Esophagus (tissue), 2 donors: ENCODE data around the gene DOCK2. TPM values are rescaled to one million over a fixed set of nuclear protein-coding genes. Genes with fewer than 3 reads are reported as not detected.

ENCODE experiments used
- H3K27ac ChIP-seq, 2 donors: one replicate each; pipeline ENCODE4 v1.5.1; 2013; ENCODE audit warnings: low read depth in 2 of 2, mild to moderate bottlenecking in 2 of 2, inconsistent platforms in 1 of 2, low read length in 1 of 2, moderate library complexity in 1 of 2
- H3K27me3 ChIP-seq, 2 donors: one replicate each; pipeline ENCODE4 v1.6.1; 2013; ENCODE audit warnings: low read length in 2 of 2, control low read depth in 1 of 2, mild to moderate bottlenecking in 1 of 2; ENCODE audit not compliant: insufficient read depth in 2 of 2, control insufficient read depth in 1 of 2
- H3K36me3 ChIP-seq, 2 donors: one replicate each; pipeline ENCODE4 v1.6.1; 2013; ENCODE audit warnings: low read length in 1 of 2; ENCODE audit not compliant: control insufficient read depth in 2 of 2, insufficient read depth in 2 of 2
- H3K4me1 ChIP-seq, 2 donors: one replicate each; pipeline ENCODE4 v1.6.1; 2013; ENCODE audit warnings: low read length in 1 of 2; ENCODE audit not compliant: control insufficient read depth in 2 of 2, insufficient read depth in 2 of 2
- H3K4me3 ChIP-seq, 2 donors: one replicate each; pipeline ENCODE4 v1.5.1; 2013; ENCODE audit warnings: low read length in 2 of 2, mild to moderate bottlenecking in 2 of 2, low read depth in 1 of 2, moderate library complexity in 1 of 2
- H3K9me3 ChIP-seq, 2 donors: one replicate each; pipeline ENCODE4 v1.6.1; 2013; ENCODE audit warnings: mild to moderate bottlenecking in 2 of 2, low read depth in 1 of 2, low read length in 1 of 2, moderate library complexity in 1 of 2; ENCODE audit not compliant: control insufficient read depth in 2 of 2, insufficient read depth in 1 of 2
- WGBS, 2 donors: extraction: QIAGEN DNeasy Blood & Tissue Kit; methylation state at CpG; one replicate each; pipeline ENCODE4 v1.1.7; 2013; 5-methylcytosine and 5-hydroxymethylcytosine counted together
- polyA plus RNA-seq, 2 donors: library from polyadenylated mRNA; stranded (reverse); fragments of 200-250 nt; gene quantifications; one replicate each; pipeline ENCODE4 v1.2.3, GENCODE V29; 2013
- donor health status: healthy with polysubstance abuse.
- donor health status: Bipolar disorder and iron deficiency.

Gene DOCK2
- polyA plus RNA-seq, 2 donors: 0.86 to 1.2 TPM

DNA sequence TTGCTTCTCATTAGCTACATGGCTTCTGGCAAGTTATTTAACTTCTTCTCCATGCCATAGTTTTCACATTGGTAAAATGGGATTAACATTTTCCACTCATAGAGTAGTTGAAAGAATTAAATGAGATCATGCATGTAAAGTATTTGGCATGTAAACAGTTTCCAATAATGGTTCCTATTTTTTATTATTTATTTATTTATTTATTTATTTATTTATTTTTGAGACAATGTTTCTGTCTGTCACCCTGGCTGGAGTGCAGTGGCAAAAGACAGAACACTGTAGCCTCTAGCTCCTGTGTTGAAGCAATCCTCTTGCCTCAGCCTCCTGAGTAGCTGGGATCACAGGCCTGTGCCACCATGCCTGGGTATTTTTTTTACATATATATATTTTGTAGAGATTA lies 117.7 kb downstream of the DOCK2 start:
- no peak overlapping the region for H3K27ac ChIP-seq
- no peaks in the 10 kb centered on the region for H3K27me3 ChIP-seq
- no peak overlapping the region for H3K4me3 ChIP-seq
- H3K4me1 ChIP-seq: no peaks in the 10 kb centered on the region
- H3K36me3 ChIP-seq: no peaks in the 10 kb centered on the region
- H3K9me3 ChIP-seq: no peaks in the 10 kb centered on the region

DNA sequence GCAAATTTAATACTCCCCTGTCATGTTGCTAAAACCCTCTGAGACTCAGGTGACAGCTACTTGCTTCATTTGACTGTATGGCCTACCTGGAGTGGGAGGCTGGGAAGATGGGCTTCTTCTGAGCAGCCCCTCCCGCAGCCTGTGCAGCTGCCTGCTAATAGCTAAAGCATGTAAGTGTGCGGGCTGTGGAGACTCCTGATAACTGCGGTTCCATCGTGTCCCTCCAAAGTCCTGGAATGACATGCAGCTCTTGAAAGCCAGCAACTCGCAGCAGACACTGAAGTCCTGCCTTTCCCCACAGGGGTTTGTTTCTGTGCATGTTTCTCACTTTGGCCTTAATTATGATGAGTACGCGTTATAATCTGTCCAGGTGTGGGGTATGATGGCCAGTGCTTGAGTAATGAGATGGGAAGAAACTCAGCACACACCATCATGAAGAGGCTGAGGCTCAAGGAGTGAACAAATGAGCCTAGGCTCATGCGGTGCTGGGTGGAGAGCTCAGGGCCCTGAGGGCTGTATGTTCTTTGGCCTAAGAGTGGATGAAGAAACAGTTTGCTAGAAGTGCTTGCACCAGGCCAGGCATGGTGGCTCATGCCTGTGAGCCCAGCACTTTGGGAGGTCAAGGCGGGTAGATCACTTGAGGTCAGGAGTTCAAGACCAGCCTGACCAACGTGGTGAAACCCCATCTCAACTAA lies 119.1 kb downstream of the DOCK2 start:
- Histone ChIP-seq H3K27me3 (no peaks in the 10 kb centered on the region), H3K36me3 (no peaks in the 10 kb centered on the region), H3K27ac (no peak overlapping the region), H3K4me3 (no peak overlapping the region), H3K4me1 (no peaks in the 10 kb centered on the region), H3K9me3 (no peaks in the 10 kb centered on the region)
- WGBS, 2 donors: 92 to 94% methylated on average over 10 of the region's 10 CpGs

DNA sequence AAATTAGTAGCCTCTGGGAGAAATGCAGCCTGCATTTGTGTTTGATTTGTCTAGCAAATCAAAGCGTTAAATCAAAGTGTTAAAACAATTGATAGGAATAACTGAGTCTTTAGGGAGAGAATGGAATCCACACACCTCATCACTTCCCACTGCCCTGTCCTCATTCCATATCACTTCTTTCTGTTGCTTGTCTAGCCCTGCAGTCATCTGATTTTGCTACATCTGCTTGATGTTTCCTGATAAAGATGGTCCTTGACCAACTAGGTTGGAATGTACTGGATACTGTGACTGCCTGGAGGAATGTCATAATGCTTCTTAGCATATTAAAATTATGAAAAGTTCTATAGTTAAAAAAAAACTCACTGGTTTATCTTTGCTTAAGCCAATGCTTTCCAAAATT lies 119.9 kb downstream of the DOCK2 start:
- no peak overlapping the region for H3K4me3 ChIP-seq
- WGBS, 2 donors: 95 to 96% methylated on average over 1 of the region's 1 CpG

DNA sequence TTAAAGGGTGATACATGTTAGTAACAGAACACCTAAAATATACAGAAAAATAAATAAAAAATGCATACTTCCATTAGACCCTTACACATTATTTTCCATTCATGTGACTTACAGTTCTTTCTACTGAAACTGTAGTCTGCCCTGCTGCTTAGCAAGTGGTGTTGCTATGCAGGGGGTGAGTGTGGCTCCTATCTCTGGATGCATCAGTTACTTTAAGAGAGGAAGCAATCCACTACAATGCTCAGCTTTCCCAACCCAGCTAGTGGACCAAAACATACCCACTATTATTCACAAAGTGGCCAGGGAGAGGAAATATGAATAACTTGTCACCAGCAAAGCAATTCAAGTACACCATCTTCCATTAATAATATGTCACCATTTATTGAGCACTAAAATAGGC lies 121.8 kb downstream of the DOCK2 start:
- Histone ChIP-seq H3K4me1 (no peaks in the 10 kb centered on the region), H3K36me3 (no peaks in the 10 kb centered on the region), H3K4me3 (no peak overlapping the region), H3K27me3 (no peaks in the 10 kb centered on the region), H3K9me3 (no peaks in the 10 kb centered on the region), H3K27ac (no peak overlapping the region)

More for the DNA sequence above, 119.9 kb downstream of the DOCK2 start:
- no peaks in the 10 kb centered on the region for H3K9me3 ChIP-seq
- no peaks in the 10 kb centered on the region for H3K27me3 ChIP-seq
- H3K27ac ChIP-seq: no peak overlapping the region
- no peaks in the 10 kb centered on the region for H3K36me3 ChIP-seq
- no peaks in the 10 kb centered on the region for H3K4me1 ChIP-seq

DNA sequence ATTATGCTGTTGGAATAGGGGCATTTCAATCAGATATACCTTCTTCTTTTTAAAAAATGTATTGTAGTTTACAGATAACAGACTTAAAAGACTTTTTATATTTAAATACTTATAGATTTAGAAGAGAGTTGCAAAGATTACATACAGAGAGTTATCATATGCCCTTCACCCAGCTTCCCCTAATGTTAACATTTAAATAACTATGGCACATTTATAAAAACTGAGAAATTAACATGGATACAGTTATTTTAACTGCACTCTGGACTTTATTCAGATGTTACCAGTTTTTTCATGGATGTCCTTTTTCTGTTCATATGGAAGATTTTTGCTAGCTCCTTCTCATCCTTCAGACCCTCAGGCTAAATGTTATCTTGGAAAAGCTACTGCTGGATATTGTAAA lies 123.2 kb downstream of the DOCK2 start:
- Histone ChIP-seq H3K9me3 (no peaks in the 10 kb centered on the region), H3K27me3 (no peaks in the 10 kb centered on the region), H3K4me3 (no peak overlapping the region), H3K36me3 (no peaks in the 10 kb centered on the region), H3K4me1 (no peaks in the 10 kb centered on the region), H3K27ac (no peak overlapping the region)

DNA sequence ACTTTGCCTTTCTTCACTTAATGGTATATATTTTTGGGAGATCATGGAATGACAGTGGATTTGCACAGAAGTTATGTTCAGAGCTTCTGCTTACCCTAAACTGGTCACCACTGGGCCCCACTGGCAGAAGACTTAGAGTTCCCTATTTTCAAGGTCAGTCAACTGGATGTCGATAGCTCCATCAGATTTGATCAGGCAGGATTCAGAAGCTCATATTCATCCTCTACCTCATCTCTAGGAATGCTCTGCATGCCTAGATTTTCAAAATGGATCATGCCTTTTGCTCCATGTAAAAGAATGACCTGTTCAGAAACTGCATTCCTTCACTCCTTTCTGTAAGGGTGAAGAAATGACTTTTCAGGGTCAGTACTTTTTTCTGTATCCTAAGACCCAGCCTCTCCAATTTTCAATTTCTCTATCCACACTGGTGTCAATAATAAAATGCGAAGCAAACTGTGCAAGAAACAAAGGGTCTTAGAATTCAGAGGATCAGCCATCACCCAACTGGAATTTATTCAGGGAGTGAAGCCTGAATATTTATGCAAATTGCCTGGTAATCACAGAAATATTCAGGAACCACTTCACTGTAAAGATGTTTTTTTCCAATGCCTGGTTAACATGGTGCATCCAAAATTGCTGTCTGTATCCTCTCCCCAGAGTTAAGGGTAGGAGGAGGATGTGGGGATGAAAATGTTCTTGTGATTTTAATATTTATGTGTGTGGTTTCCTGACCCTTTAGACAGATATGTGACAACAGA lies 125.4 kb downstream of the DOCK2 start:
- WGBS, 2 donors: 77 to 85% methylated on average over 2 of the region's 2 CpGs
- H3K36me3 ChIP-seq: no peaks in the 10 kb centered on the region
- no peaks in the 10 kb centered on the region for H3K9me3 ChIP-seq
- no peak overlapping the region for H3K4me3 ChIP-seq
- H3K27me3 ChIP-seq: no peaks in the 10 kb centered on the region
- H3K4me1 ChIP-seq: no peaks in the 10 kb centered on the region
- no peak overlapping the region for H3K27ac ChIP-seq

DNA sequence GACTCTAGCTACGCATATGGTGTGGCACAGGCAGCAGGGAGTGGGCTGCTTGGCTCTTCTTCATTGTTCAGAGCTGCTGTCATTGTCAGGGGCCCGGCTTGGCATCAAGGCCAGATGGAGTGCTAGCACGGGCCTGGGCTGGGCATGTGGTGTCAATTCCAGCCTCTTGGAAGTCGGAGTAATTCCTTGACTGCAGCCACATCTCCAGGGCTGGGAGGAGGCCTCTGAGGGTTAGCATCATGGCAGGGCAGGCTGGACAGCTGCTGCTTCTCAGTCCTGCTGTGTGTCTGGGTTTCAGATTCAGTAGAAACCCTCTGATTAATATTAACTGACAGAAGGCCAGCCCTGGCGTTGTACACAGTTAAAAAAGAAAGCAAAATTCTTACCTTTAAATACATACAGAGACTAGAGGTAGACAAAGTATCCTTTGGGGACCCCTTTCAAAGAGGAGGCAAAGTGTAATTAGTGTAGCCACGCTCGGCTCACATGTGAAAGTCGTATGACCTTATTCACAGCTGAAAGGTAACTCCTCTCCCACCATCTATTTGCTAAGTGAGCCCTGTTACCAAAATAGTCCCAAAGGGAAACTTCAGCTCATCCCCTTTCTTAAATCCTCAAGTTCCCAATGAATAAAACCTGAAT lies 126.4 kb downstream of the DOCK2 start:
- no peaks in the 10 kb centered on the region for H3K36me3 ChIP-seq
- H3K4me3 ChIP-seq: no peak overlapping the region
- 61 to 69% methylated on average over 8 of the region's 8 CpGs for WGBS, 2 donors
- no peaks in the 10 kb centered on the region for H3K9me3 ChIP-seq
- H3K27me3 ChIP-seq: no peaks in the 10 kb centered on the region
- no peaks in the 10 kb centered on the region for H3K4me1 ChIP-seq
- no peak overlapping the region for H3K27ac ChIP-seq

DNA sequence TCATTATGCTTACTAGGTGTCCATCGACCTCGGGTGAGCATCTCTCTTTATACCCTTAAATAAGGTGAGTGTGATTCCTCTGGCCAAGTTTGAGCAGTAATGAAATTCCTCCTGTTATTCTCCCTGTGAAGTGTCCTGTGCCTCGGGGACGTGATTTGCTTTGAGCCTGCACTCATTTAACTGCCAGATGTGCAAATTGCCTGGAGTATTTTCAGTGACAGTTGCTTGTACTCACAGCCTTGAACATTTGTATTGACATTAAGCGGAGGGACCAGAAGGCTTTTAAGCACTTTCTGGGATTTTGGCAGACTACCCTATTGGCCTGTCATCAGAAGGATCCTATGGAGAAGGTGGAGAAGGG lies 126.9 kb downstream of the DOCK2 start:
- H3K36me3 ChIP-seq: no peaks in the 10 kb centered on the region
- H3K27me3 ChIP-seq: no peaks in the 10 kb centered on the region
- no peak overlapping the region for H3K4me3 ChIP-seq
- H3K4me1 ChIP-seq: no peaks in the 10 kb centered on the region
- WGBS, 2 donors: 46 to 63% methylated on average over 5 of the region's 5 CpGs
- H3K27ac ChIP-seq: no peak overlapping the region
- H3K9me3 ChIP-seq: no peaks in the 10 kb centered on the region

DNA sequence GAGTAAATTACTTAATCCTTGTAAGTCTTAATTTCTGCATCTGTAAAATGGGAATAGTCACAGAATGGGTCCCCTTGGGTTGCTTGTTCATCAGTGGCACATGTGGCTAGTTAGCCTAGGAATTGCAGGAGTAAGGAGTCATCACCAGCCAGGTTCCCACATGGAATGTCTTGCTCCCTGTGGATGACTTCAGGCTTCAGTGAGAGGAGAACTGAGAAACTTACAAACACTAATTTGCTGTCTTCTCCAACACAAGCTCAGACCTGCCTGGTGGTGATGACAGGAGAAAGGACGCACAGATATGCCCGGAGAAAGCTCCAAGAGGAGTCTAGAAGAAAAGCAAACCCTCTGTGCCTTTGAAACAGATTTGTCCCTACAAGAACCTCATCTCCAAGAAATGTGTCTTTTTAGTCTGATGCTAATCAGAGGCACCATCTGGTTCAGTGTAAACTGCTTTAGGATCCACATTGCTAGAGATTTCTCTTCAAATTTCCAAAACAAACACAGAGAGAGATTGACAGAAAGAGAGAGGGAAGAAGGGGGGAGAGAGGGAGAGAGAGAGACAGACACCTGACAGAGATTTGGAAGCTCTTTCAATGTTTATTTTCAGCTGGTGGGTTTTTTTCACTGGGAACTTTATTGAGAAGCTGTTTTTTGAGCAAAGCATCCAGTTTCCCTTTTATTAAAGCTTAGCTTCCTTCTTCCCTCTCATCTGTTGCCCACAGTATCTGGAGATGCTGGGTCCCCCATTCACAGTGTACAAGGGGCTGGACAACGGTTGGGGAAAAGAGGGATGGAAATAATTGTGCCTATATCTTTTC lies 128.3 kb downstream of the DOCK2 start:
- 43 to 59% methylated on average over 3 of the region's 3 CpGs for WGBS, 2 donors
- Histone ChIP-seq H3K36me3 (no peaks in the 10 kb centered on the region), H3K27ac (no peak overlapping the region), H3K27me3 (no peaks in the 10 kb centered on the region), H3K9me3 (no peaks in the 10 kb centered on the region), H3K4me1 (no peaks in the 10 kb centered on the region), H3K4me3 (no peak overlapping the region)
